NCI-H2227 treated with DMSO at 0.1 percent for 48 hours (cell line): Measurements from ENCODE around the gene MPP1.

Experiments
- DNase-seq: peaks from one replicate; lab custom pipeline; 2025; lab: John Stamatoyannopoulos, UW

The MPP1 gene

DNA sequence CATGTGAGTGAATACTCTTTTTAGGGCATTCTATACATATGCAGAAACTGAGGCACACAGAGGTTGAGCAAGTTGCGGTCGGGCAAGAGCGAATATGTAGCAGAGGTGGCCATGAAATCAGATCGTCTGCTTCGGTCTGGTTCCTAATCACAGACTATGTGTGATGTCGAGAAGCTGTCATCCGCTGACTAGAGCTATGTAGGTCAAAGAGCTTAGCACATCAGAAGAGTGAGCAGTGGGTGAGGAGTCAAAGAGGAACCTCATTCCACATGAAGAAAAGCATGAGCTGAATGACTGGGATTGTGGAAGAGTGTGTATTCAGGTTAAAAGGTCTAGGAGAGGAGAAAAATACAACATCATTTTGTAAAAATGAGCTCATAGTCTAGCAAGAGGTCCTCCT lies 73.4 kb downstream of the MPP1 start:
- no peak for DNase-seq

DNA sequence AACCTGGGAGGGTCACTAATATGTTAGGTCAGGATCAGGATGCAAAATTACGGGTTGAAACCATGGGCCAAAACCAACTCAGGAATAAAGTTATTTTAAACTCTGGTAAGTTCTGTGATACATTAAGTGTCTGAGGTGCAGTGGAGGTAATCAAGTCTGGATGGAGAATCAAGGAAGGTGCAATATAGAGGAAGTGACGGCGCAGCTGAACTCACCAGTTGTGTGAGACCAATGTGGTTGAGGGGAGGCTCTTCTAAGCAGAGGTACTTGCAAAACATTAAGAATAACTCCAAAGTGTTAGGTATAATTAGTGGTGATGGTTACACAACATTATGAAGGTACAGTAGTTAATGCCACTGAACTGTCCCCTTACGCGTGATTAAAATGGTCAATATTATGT lies 74.1 kb downstream of the MPP1 start:
- no peak for DNase-seq

DNA sequence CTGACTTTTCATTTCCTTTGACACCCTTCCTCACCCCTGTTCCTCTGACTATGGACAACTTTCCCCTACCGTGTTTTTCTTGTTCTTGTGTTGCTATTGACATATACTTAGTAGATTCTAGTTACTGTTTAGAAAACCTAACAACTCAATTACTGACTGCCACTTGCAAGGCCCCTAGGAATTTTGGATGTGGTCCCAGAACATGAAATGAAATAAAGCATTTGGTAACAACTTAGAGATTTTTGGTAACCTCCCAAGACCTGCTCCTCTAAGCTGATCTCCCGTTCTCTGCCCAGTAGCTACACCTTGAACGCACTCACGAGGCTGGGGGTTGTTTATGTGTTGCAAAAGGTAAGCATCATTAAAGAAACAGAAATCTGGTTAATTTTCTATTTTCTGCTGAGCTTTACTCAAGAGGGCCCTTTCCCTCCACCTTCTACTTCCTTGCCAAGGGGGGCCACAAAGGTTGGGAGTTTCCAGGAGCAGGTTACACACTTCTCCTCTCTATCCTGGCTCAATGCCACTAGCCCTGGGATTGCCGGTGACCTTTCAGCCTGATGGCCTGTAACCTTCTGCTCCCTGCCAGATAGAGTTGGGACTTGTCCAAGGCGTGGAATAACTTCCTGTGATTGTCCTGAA lies 74.9 kb downstream of the MPP1 start:
- no peak for DNase-seq

DNA sequence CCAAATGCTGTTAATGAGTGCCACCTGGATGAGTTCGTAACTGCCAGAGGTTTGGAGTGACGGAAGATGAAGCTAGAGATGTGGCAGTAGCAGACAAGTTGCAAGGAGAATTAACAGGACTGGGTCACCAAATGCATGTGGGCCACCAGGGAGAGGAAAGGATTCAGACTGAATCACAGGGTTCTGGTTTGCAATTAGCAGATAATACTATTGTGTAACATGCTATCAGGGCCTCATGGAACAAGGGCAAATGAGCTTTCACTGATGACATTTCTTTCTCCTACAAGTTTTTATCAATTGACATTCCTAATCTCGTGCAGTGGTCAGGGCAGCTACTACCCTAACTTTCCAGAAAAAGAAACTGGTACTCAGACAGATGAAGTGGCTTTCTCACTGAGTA lies 75.8 kb downstream of the MPP1 start:
- DNase-seq = no peak
